ENCODE results near the gene C1QTNF6. TPM values are rescaled to one million over a fixed set of nuclear protein-coding genes. Genes with fewer than 3 reads are reported as not detected.

C1QTNF6 gene
- total RNA-seq, 1 experiment from 2014 or later, result 25.0 TPM

- Histone ChIP-seq H3K36me3 (ENCODE audit: control insufficient read depth, insufficient read depth, low read length) (no peaks in the 10 kb centered on the region), H3K4me1 (ENCODE audit: control insufficient read depth, insufficient read depth, low read length) (peaks cover 3% of the 10 kb centered on the region), H3K27ac (ENCODE audit: low read length) (no peak overlapping the region), H3K27me3 (ENCODE audit: control insufficient read depth, insufficient read depth, low read length) (no peaks in the 10 kb centered on the region), H3K4me3 (ENCODE audit: low read depth in 2 of 2, low read length in 2 of 2) (no peak overlapping the region), H3K9me3 (ENCODE audit: control insufficient read depth, insufficient read depth, low read depth, low read length) (no peaks in the 10 kb centered on the region)
- CTCF ChIA-PET, result interaction anchor here (1.2 kb wide), 1 partner anchor 10 kb away, joined by 3 read pairs; no protein-coding TSS in a partner anchor
- POLR2A ChIA-PET, result no interaction called here
- ATAC-seq (no peak), DNase-seq (ENCODE audit: low read depth, low spot score) (no peak)
- intact Hi-C loops (cut with micrococcal nuclease; ENCODE audit: unreplicated experiment) (no loop called here), in situ Hi-C loops (cut with HindIII; ENCODE audit: low pct_unique_long_range_greater_than_20kb, low sequenced_read_pairs) (no loop called here)
- no TSS peak for BruUV-seq (replicated peaks)
- TF ChIP-seq, protein P1, sequence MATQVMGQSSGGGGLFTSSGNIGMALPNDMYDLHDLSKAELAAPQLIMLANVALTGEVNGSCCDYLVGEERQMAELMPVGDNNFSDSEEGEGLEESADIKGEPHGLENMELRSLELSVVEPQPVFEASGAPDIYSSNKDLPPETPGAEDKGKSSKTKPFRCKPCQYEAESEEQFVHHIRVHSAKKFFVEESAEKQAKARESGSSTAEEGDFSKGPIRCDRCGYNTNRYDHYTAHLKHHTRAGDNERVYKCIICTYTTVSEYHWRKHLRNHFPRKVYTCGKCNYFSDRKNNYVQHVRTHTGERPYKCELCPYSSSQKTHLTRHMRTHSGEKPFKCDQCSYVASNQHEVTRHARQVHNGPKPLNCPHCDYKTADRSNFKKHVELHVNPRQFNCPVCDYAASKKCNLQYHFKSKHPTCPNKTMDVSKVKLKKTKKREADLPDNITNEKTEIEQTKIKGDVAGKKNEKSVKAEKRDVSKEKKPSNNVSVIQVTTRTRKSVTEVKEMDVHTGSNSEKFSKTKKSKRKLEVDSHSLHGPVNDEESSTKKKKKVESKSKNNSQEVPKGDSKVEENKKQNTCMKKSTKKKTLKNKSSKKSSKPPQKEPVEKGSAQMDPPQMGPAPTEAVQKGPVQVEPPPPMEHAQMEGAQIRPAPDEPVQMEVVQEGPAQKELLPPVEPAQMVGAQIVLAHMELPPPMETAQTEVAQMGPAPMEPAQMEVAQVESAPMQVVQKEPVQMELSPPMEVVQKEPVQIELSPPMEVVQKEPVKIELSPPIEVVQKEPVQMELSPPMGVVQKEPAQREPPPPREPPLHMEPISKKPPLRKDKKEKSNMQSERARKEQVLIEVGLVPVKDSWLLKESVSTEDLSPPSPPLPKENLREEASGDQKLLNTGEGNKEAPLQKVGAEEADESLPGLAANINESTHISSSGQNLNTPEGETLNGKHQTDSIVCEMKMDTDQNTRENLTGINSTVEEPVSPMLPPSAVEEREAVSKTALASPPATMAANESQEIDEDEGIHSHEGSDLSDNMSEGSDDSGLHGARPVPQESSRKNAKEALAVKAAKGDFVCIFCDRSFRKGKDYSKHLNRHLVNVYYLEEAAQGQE (IDR thresholded peaks at IDR 0.05; ENCODE audit: insufficient read depth in 1 of 2, low read depth in 2 of 2, low read length in 1 of 2), result no peak
- TF ChIP-seq POLR2AphosphoS5 (IDR thresholded peaks at IDR 0.05; ENCODE audit: low read depth, low read length) (no peak), TCF7L2 (IDR thresholded peaks at IDR 0.05; ENCODE audit: low read depth, low read length) (no peak), SIN3A (IDR thresholded peaks at IDR 0.05; ENCODE audit: borderline replicate concordance, insufficient read depth, low read depth, low read length) (no peak)
- TF ChIP-seq, protein P2, sequence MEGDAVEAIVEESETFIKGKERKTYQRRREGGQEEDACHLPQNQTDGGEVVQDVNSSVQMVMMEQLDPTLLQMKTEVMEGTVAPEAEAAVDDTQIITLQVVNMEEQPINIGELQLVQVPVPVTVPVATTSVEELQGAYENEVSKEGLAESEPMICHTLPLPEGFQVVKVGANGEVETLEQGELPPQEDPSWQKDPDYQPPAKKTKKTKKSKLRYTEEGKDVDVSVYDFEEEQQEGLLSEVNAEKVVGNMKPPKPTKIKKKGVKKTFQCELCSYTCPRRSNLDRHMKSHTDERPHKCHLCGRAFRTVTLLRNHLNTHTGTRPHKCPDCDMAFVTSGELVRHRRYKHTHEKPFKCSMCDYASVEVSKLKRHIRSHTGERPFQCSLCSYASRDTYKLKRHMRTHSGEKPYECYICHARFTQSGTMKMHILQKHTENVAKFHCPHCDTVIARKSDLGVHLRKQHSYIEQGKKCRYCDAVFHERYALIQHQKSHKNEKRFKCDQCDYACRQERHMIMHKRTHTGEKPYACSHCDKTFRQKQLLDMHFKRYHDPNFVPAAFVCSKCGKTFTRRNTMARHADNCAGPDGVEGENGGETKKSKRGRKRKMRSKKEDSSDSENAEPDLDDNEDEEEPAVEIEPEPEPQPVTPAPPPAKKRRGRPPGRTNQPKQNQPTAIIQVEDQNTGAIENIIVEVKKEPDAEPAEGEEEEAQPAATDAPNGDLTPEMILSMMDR (IDR thresholded peaks at IDR 0.05), result no peak
Measured at GRCh38 chr22:37146507-37147180, 41.4 kb downstream of the C1QTNF6 start.

GRCh38 chr22:37146051-37146385 is 42.0 kb downstream of the C1QTNF6 start:
- no peak for DNase-seq (ENCODE audit: low read depth, low spot score)

More at GRCh38 chr22:37146051-37146385, 42.0 kb downstream of the C1QTNF6 start:
- POLR2A ChIA-PET, result no interaction called here
- Histone ChIP-seq H3K4me1 (ENCODE audit: control insufficient read depth, insufficient read depth, low read length) (peaks cover 3% of the 10 kb centered on the region), H3K9me3 (ENCODE audit: control insufficient read depth, insufficient read depth, low read depth, low read length) (no peaks in the 10 kb centered on the region), H3K4me3 (ENCODE audit: low read depth in 2 of 2, low read length in 2 of 2) (no peak overlapping the region), H3K27ac (ENCODE audit: low read length) (no peak overlapping the region), H3K36me3 (ENCODE audit: control insufficient read depth, insufficient read depth, low read length) (no peaks in the 10 kb centered on the region), H3K27me3 (ENCODE audit: control insufficient read depth, insufficient read depth, low read length) (no peaks in the 10 kb centered on the region)
- no peak for ATAC-seq
- TF ChIP-seq POLR2AphosphoS5 (IDR thresholded peaks at IDR 0.05; ENCODE audit: low read depth, low read length) (no peak), TCF7L2 (IDR thresholded peaks at IDR 0.05; ENCODE audit: low read depth, low read length) (no peak), SIN3A (IDR thresholded peaks at IDR 0.05; ENCODE audit: borderline replicate concordance, insufficient read depth, low read depth, low read length) (no peak)
- TF ChIP-seq, protein P2 (IDR thresholded peaks at IDR 0.05), result no peak
- TF ChIP-seq, protein P1 (IDR thresholded peaks at IDR 0.05; ENCODE audit: insufficient read depth in 1 of 2, low read depth in 2 of 2, low read length in 1 of 2), result no peak
- in situ Hi-C loops (cut with HindIII; ENCODE audit: low pct_unique_long_range_greater_than_20kb, low sequenced_read_pairs) (no loop called here), intact Hi-C loops (cut with micrococcal nuclease; ENCODE audit: unreplicated experiment) (no loop called here)
- CTCF ChIA-PET, result no interaction called here
- BruUV-seq (replicated peaks), result no TSS peak

Measured in Panc1 (cell line).